8988T (cell line): ENCODE results near the gene PTGFRN.

Experiments
- DNase-seq: peaks from one replicate; pipeline ENCODE4 v3.0.0; 2011

Gene PTGFRN

GRCh38 chr1:116981521-116982037, 71.9 kb downstream of the PTGFRN start:
- no peak for DNase-seq

DNA sequence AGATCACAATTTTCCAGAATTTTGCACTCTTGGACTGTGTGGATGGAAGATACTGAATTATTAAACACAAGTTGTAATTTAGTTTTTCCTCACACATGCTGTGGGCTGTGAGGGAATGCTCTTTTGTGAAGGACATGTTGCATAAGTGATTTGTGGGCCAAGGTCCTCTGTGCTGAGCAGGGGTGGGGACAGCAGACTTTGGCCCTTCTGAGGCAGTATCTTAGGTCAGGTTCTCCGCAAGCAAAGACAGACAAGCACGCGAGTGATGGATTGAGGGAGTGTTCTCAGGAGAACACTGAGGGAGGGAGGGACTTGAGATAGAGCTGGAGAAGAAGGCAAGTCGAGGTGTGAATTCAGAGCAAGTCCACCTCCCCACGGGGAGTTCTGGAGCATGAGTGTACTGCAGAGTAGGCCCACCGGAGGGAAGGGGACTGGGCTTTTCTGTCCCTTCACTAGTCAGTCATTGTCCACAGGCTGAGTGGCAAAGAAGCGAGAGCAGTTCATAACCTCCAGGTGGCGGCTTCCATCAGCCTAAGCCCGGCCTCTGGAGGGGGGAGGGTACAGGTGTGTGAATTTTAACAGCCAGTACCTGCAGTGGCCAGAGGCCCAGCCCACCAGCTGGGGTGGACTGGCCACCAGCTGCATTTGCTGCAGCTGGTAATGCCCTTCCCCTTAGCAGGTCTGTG, 72.7 kb downstream of the PTGFRN start:
- DNase-seq: no peak

DNA sequence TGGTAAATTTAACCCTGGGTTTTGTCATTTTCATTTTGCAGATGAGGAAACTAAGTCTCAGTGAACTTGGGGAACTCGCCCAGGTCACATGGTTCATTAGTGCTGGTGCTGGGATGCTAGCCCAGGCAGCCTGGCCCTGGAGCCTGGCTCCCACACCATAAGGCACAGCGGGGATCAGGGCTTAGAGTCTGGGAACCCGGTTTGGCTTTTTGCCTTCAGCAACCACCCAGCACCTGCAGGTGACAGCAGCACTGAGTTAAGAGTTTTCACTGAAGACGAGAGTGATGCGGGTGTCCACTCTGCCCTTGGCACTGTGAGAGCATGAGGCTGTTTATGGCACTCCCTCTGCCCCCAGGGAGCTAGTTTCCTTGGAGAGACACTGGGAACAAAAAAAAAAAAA, 73.4 kb downstream of the PTGFRN start:
- DNase-seq: no peak

GRCh38 chr1:116983678-116984077, 74.0 kb downstream of the PTGFRN start:
- DNase-seq: no peak

DNA sequence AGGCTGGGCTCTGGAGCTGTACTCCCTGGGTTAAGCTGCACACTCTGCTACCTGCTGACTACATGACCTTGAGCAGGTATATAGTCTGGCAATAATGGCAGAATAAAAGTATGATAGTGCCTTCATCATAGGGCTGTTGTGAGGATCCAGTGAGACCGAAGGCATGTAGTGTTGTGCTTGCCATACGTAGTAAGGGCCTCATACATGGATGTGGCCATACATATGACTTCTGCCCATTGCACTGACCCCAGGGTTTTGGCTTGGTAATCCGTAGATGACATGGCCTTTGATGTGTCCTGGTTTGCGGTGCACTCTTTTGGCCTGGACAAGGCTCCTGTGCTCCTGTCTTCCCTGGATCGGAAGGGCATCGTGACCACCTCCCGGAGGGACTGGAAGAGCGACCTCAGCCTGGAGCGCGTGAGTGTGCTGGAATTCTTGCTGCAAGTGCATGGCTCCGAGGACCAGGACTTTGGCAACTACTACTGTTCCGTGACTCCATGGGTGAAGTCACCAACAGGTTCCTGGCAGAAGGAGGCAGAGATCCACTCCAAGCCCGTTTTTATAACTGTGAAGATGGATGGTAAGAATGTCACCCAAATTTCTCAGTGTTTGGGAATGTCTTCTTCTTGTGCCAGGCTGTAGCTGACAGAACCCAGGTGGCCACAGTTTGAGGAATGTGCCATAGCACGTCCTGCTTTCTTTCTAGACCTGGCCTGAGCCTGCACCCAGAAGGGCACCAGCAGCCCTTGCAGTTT, 74.9 kb downstream of the PTGFRN start:
- DNase-seq: no peak

GRCh38 chr1:116986421-116987255, 76.9 kb downstream of the PTGFRN start:
- no peak for DNase-seq

- DNase-seq: no peak
These were observed 77.5 kb downstream of the PTGFRN start for GRCh38 chr1:116987256-116987555.

GRCh38 chr1:116988248-116988647, 78.5 kb downstream of the PTGFRN start:
- no peak for DNase-seq

- DNase-seq: no peak
These were observed 79.2 kb downstream of the PTGFRN start for GRCh38 chr1:116988908-116989307.

DNA sequence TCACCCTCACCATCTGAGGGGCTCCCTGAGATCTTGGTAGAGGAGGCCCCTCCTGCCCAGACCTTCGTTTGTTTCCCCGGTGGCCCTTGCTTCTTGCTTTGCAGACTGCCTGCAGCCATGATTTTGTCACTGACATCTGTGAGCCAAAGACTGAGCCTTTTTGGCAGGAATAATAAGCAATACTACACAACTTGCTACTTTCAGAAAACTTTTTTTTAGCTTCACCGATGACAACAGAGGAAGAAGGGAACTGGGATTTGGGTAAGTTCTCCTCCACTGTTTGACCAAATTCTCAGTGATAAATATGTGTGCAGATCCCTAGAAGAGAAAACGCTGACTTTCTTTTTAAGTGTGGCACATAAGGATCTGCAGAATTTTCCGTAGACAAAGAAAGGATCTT, 80.1 kb downstream of the PTGFRN start:
- no peak for DNase-seq

DNA sequence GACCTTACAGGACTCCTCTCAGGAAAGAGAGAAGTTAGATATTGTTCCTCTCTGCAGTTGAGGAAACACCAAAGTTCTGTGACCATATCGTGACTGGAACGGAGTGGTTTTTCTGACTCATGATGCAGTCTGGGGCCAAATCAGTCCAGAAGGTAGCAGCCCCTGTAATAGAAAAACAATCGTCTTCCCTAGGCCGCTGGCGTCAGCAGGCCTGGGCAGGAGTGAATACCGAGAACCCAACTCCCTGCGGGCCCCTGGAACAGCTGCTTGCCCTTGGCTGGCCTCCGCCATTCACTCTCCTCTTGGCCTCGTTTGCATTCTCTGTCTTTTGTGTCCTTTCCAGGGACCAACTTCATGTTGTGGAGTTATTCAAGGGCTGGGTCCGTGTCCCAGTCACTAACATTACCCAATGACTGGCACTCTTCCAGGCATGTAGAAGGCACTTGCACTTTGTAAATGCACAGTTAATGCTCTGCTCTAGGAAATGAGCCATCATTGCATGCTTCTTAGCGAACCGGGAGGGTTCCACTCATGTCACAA, 81.0 kb downstream of the PTGFRN start:
- no peak for DNase-seq

GRCh38 chr1:116991171-116991845, 81.6 kb downstream of the PTGFRN start:
- DNase-seq: no peak

- no peak for DNase-seq
These were observed 82.2 kb downstream of the PTGFRN start for GRCh38 chr1:116991918-116992317.

- DNase-seq: no peak
These were observed 83.6 kb downstream of the PTGFRN start for GRCh38 chr1:116993286-116993685.

DNA sequence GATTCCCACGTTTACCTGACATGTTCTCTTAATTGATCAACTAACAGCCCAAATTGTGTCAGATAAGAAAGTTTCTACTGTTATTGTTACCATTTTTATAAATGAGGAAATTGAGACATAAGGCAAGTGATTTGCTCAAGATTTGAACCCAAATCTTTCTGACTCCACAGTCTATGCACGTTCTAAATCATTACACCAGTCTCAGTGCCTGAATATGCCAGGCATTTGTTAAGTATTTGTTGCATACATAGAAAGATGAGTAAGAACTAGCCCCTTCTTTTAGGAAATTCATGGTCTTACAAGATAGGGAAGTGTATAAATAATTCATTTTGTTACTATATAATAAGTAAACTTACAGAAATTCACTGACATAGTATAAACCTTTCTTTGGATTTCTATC, 84.7 kb downstream of the PTGFRN start:
- no peak for DNase-seq

DNA sequence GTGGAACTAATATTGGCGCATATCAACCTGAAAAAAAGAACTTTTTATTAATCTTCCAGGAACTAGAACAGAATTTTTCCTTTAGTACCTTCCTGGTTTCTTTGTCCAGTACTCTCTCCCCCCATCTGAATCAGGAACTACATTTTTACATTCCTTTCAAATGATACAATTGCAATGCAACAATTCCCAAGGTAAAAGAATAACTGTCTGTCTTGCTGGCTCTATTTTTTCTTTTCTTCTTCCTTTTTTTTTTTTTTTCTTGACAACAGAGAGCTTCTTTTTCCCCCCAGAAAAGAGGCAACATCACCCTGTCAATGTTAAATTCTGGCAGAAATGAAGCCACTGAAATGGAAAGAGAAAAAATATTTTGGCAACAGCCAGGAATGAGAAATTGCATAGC, 87.3 kb downstream of the PTGFRN start:
- no peak for DNase-seq

DNA sequence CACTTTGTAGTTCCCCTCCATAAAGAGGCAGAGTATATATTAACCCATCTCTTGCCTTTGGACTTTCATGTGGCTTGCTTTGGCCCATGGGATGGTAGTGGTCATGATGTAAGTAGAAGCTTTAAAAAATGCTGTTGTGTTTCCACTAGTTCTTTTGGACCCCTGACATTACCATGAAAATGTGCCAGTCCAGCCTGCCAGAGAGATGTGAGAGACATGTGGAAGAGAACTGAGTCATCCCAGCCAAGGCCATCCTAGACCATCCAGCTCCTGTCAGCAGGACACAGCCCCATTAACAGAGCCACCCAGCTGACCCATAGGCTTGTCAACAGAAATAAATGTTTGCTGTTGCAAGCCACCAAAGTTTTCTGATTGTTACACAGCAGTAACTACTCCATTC, 87.9 kb downstream of the PTGFRN start:
- no peak for DNase-seq

DNA sequence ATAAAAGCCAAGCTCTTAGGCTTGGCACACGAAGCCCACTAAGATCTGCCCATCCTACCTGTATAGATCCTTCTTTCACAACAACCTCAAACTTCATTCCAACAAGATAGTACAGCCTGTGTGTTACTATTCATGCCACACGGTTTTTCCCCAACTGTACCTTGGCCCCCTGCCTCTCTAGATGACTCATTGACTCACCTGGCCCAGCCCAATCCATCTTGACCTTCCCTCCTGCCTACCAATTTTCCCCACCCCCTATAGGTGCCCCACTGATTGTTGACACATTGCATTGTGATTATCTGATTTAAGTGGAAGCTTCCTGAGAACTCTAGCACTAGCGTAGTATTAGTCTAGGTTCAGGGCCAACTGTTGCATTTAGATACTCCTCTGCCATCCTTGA, 89.9 kb downstream of the PTGFRN start:
- no peak for DNase-seq

DNA sequence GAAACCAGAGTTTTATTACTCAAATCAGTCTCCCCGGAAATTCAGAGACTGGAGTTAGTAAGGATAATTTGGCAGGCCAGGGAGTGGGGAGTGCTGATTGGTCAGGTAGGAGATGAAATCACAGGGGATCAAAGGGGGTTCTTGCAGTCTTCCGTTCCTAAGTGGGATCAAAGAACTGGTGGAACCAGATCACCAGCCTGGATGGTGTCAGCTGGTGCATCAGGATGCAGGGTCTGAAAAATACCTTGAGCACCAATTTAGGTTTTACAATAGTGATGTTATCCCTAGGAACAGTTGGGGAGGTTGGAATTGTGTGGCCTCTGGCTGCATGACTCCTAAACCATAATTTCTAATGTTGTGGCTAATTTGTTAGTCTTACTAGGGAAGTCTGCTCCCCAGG, 90.4 kb downstream of the PTGFRN start:
- DNase-seq: no peak

GRCh38 chr1:117001254-117001927, 91.7 kb downstream of the PTGFRN start, which contains the start of gene CD101:
Gene CD101, plus strand, starts transcription at chr1:117001760. Its CDS starts 58 bp downstream, at chr1:117001818.
- DNase-seq: no peak

DNA sequence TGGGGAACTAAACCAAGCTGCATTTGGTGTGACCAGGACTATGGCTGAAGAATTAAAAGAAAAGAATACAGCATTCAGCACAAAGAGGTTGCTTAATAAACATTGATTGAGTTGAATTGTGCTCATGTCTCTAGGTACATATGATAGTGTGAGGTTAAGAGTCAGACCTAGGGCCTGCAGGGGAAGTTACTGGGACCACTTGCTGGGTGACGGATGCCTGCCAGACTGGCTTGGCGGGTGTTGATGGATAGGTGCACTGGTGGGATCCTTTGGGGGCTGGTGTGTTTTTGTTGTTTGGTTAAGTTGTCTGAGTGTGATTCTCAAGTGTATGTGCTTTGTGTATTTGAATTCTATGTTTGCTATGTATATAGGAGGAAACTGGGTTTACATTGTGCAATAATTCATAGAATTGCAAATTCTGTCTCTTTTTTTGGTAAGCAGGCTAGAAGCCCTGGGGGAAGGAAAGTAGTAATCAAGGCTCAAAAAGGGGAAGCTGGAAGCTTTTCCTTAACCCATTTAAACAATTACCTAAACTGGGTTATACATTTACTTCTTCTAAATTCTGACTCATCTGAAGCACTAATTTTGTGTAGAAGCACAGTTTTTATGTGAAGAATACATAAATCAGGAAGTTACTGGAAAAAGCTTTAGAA, 93.6 kb downstream of the PTGFRN start:
- no peak for DNase-seq

DNA sequence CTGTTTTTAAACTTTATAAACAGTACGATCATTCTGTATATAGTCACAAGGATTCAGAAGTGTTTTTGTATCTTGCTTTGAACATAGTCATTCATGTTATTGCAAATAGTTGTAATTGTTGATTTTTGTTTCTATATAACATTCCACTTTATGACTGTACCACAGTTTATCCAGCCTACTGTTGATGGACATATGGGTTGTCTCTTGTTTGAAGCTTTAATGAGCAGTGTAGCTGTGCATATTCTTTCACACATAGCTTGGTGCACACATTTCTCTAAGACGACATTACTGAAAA, 98.0 kb downstream of the PTGFRN start:
- no peak for DNase-seq
